NCI-H446 (cell line): ENCODE measurements around the gene MEGF6.

Experiments
- DNase-seq, 2 experiments: peaks; one replicate each; lab custom pipeline; 2025; lab: John Stamatoyannopoulos, UW

MEGF6 gene

DNA sequence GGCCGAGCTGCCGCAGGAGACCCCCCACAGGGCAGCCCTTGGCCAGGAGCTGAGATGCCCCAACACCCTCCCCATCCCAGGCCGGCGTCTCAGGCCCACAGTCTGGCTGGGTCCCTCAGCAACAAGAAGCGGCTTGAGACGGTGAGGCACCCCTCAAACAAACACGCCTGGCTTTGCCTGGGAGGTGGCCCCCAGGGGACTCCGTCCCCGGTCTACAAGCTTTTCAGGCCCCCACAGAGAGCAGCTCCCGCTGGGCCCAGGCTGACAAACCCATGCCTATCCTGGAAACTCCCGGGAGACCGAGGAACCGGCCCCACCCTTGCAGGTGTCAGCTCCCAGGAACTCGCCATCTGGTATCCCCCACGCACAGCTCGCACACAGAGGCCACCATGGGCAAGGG is 89.9 kb downstream of the MEGF6 start:
- DNase-seq = no peak

DNA sequence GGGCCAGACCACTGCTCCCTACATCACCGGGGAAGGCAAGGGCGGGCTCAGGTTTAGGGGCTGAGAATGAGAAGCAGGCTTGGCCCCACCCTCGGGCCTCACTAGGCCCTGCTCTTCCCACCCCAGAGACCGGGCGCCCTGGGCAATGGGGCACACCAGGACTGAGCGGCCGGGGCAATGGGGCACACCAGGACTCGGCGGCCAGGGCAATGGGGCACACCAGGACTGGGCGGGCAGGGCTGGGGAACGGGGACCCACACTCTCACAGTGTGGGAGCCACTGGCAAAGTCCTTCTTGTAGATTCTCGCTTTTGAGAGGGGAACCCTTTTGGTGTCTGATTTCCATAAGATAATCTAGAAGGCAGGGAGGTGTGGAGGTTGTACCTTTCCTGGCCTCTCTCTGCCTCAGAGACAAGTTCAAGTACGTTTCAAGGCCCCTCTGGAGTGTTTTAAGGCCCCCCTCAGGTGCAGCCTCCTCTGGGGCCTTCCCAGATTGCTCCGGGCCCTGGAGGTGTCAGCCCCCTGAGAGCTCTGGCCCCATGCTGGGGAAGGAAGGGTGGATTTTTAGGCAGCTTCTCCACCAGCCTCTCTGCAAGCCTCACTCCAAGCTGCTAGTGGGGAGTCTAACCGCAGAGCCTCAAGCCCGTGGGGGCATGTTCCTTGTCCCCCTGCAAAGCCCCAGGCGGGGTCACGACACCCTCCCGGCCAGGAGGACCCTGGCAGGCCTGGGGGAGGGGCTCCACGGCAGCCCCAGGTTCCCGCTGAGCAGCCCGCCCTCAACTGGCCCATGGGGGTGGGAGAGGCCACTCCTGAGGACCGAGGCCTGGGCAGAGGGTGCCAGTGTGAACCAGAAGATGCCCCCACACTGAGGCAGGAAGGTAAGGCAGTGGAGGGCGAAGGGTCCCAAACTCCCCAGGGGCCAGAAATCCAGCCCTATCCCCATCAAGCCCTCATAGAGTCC is 90.6 kb downstream of the MEGF6 start:
- DNase-seq = no peak

GRCh38 chr1:3519301-3519885 is 91.9 kb downstream of the MEGF6 start:
- no peak for DNase-seq

GRCh38 chr1:3518756-3519155 is 92.6 kb downstream of the MEGF6 start:
- no peak for DNase-seq

GRCh38 chr1:3518256-3518655 is 93.1 kb downstream of the MEGF6 start:
- DNase-seq = no peak

- no peak for DNase-seq
These were observed 94.2 kb downstream of the MEGF6 start for GRCh38 chr1:3516911-3517675.

DNA sequence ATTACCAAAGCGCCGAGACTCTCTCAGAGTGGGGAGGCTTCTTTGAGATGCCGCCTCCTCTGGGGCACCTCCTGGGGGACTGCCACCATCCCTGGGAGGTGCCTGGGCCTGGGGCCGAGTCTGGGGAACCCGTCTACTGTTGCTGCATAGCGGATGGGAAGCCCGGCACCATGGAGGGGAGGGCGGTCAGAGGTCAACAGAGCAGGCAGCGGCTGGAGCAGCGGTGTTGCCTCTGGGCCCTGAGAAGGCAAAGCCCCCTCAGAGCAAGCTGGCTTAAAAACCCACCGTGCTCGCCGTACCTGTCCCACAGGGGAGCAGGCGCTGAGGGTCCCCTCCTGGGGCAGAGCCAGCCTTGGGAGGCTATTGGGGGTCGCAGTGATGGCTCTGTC is 94.8 kb downstream of the MEGF6 start:
- no peak for DNase-seq

GRCh38 chr1:3515774-3516480 is 95.4 kb downstream of the MEGF6 start:
- DNase-seq = no peak

DNA sequence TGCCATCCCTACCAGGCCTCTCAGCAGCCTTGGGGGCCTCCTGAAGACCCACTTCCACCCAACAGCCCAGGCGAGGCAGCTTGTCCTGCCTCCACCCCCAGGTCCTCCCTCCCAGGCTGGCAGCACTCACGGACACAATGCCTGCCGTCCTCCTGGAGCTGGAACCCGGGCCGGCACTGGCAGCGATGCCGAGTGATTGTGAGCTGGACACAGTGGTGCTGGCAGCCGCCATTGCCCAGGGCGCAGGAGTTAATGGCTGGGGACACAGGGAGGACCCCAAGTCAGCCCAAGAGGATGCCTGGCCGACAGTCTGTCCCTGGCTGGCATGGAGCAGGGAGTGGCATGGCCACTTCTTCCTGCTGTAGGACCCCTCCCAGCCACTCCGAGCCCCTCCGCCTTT is 96.0 kb downstream of the MEGF6 start:
- no peak for DNase-seq

GRCh38 chr1:3514404-3514803 is 96.9 kb downstream of the MEGF6 start:
- no peak for DNase-seq

GRCh38 chr1:3511856-3512255 is 99.5 kb downstream of the MEGF6 start:
- no peak for DNase-seq

GRCh38 chr1:3511306-3511705 is 100.0 kb downstream of the MEGF6 start:
- no peak for DNase-seq

- DNase-seq = no peak
These were observed 100.4 kb downstream of the MEGF6 start for GRCh38 chr1:3510956-3511250.

- DNase-seq = no peak
These were observed 101.0 kb downstream of the MEGF6 start for GRCh38 chr1:3510136-3510955.

- DNase-seq = no peak
These were observed 101.6 kb downstream of the MEGF6 start for GRCh38 chr1:3509721-3510120.

DNA sequence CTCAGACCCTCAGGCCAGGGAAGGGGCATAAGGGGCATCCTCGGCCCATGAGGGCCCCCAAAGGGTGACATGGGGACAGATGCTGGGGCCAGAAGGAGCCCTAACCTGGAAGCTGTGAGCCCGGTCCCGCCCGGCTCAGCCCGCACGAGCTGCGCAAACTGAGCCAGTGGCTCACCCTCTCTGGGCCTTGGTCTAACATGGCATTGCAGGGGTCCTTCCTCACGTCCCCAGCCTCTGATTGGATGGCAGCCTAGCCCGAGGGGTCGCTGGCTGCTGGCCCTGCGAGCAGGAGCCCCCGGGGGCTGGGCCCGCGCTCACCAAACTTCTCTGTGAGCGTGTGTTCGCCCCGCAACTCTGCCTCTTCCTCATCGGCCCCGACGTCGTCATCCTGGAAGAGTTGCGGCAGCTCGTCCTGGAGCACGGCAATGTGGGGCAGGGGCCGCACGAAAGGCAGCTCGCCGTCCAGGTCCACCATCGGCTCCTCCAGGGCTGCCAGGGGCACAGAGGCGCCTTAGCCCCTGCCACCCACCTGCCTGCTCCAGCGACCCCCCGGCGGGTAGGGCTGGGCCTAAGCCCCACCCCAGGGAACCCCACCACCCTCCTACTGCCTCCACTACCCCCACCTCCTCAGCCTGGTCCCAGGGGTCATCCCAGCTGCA is 102.4 kb downstream of the MEGF6 start:
- DNase-seq = no peak

DNA sequence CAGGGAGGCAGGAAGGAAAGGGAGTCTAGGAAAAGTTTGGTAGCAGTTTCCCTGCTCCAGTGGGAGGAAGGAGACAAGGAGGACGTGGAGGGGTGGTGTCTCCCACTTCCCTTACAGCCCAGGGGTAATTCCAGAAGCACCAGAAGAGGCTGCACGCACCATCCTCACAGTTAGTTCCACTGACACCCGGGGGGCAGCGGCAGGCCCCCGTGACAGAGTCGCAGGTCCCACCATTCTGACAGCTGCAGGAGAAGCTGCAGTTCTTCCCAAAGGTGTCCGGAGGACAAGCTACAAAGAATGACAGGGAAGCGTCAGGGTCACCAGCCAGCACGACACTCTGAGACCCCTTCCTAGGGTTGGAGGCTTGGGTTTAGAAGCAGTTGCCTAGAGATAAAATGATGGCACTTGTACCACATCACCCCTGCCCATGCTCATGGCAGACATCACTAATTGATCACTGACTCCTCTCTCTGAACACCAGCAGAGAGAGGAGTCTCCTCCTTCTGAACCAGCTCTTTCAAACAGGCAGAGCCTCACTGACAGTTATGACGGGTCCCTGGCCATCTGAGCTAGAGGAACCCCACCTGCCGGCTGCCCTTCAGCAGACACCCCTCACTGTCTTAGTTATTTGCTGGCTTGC is 103.6 kb downstream of the MEGF6 start:
- no peak for DNase-seq

GRCh38 chr1:3506943-3507342 is 104.4 kb downstream of the MEGF6 start:
- DNase-seq = no peak

DNA sequence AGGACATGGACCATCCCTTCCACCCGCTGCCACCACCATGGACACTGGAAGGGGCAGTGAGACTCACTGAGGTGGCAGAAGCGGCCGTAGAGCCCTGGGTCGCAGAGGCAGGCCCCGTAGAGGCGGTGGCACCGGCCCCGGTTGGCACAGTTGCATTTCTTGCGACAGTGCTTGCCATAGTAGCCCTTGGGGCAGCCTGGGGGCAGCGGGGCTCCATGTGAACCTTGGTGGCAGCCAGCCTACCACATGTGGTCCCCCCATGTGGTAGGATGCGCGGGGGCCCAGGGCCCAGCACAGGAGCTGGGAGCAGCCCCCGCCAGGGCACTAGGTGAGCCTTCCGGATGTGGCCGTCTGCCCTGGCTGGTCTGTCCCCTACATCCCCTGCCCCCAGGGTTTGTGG is 105.3 kb downstream of the MEGF6 start:
- DNase-seq = no peak

- DNase-seq = no peak
These were observed 106.1 kb downstream of the MEGF6 start for GRCh38 chr1:3505161-3505560.

DNA sequence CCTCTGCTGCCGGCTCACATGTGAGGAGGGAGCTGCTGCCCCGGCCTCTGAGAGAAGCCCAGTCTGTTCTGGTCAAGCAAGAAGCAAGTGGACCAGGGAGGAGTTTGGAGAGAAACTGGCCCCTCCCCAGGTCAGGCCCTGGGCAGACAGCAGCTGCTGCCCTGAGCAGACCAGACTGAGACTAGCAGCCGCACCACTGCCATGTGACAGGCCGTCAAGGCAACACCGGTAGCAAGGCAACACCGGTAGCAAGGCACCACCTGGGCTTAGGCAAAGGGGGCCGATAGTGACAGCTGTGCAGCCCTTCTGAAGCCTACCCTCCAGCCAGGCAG is 106.5 kb downstream of the MEGF6 start:
- DNase-seq = no peak
